Pancreas (tissue), 10 donors: ENCODE data around the gene PLXNB1. TPM values are rescaled to one million over a fixed set of nuclear protein-coding genes. Genes with fewer than 3 reads are reported as not detected.

Experiments
- ATAC-seq, 4 donors: fragments of 200-7000 bp; cut with Tn5 transposase; one replicate each; pipeline versions ENCODE4 v1.8.0 to v1.9.1; 2020; ENCODE audit warnings: mild to moderate bottlenecking in 4 of 4, moderate library complexity in 4 of 4
- DNase-seq, 6 donors: peaks; one replicate each; pipeline ENCODE4 v3.0.0-alpha.2; 2020
- FAIRE-seq: peaks from 2 replicates; lab custom pipeline; 2012; peaks lifted over from hg19 to GRCh38; lab: Jason Lieb, UNC
- H3K27ac ChIP-seq, 4 donors: fragments of 200-600 bp; sonication (generic); 1 replicate in 3 of 4; 2 replicates in 1 of 4; pipeline versions ENCODE4 v1.5.0 to v1.8.0; 2020
- H3K27me3 ChIP-seq, 4 donors: fragments of 200-600 bp; one replicate each; pipeline ENCODE4 v1.8.0; 2021
- H3K36me3 ChIP-seq, 3 donors: fragments of 200-600 bp; sonication (generic) in 1 of 3; one replicate each; pipeline versions ENCODE4 v1.5.0 to v1.8.0; 2020 to 2021
- H3K4me1 ChIP-seq, 3 donors: fragments of 200-600 bp; one replicate each; pipeline ENCODE4 v1.8.0; 2021
- H3K4me3 ChIP-seq, 4 donors: fragments of 200-600 bp; sonication (generic) in 2 of 4; one replicate each; pipeline versions ENCODE4 v1.5.0 to v1.8.0; 2020 to 2021
- H3K9me3 ChIP-seq, 4 donors: fragments of 200-600 bp; one replicate each; pipeline ENCODE4 v1.8.0; 2021
- WGBS, 2 donors: extraction: QIAGEN DNeasy Blood & Tissue Kit; methylation state at CpG; one replicate each; pipeline ENCODE4 v1.1.7; 2013; 5-methylcytosine and 5-hydroxymethylcytosine counted together
- intact Hi-C, 3 donors: fragments of 100-400 bp; cut with DNase I; formaldehyde crosslinking; loops; one replicate each; pipeline versions ENCODE4 v1.11.1 to v1.14.2; 2022
- polyA plus RNA-seq, 2 donors: library from polyadenylated mRNA; stranded (reverse); fragments of 200-250 nt; gene quantifications; one replicate each; pipeline ENCODE4 v1.2.3, GENCODE V29; 2013
- total RNA-seq, 6 donors: library from RNA; stranded (reverse); fragmentation: NEBNext Ultra II Directional in 4 of 6; extraction: Animal tissue kit (Norgen Biotek cat#: 25700) in 4 of 6; gene quantifications; one replicate each; pipeline versions ENCODE4 v1.2.1 to v1.2.4, GENCODE V29; 2021 to 2023
- TF ChIP-seq, protein P1 (sequence below), 4 donors: fragments of 200-600 bp; sonication (generic) in 3 of 4; IDR thresholded peaks; one replicate each; pipeline versions ENCODE4 v1.5.0 to v1.8.0; 2021; ENCODE audit warnings: antibody characterized with exemption in 4 of 4
- donor health status: healthy with polysubstance abuse.
- donor health status: DM: no; HTN: no; CAD: no; lungs with moderate emphysema.
- donor health status: DM: no; HTN: no; CAD: no.
- donor health status: control.
- donor health status: control.
- donor health status: Bipolar disorder and iron deficiency.
- donor health status: DM: yes; HTN: yes; CAD: no.
- donor health status: DM: no; HTN: no; CAD: no.
- donor health status: DM: no; HTN: no; CAD: no.
- donor health status: DM: yes; HTN: yes; CAD: no.

The PLXNB1 gene
- total and polyA plus RNA-seq, 8 donors: 47.8 to 372 (median 74.3) TPM

DNA sequence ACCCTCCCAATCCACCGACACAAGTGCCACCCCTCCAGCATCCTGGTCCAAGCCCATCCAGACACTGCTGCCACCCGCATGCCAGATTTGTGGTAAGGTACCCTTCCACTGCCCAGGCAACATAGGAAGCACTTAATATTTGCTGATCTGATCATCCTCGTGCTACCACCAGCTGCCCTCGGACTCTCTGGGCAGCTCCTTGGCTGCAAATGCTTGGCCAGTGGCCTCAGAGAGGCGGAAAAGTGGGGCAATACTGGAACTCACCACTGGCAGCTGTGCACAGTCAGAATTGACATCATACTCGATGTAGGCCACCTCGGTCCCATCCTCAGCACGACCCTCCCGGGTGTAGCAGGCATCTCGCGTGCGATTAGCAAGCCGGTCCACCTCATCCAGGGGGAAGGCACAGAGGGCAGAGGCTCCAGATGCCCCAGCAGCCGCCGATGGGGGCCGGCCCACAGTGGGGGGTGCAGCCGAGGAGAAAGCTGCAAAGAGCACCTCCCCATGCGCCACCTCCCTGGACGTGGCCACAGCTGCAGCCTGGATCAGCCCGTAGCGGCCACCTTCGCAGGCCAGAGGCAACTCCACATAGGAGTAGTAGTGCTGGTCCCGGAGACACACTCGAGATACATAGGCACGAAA is 6.5 kb downstream of the PLXNB1 start:
- no peak for DNase-seq
- ATAC-seq: no peak
- H3K9me3 ChIP-seq: no peaks in the 10 kb centered on the region
- WGBS, 2 donors: 85 to 86% methylated on average over 25 of the region's 25 CpGs
- FAIRE-seq: no peak
- intact Hi-C loops: no loop called here
- H3K27ac ChIP-seq: no peak overlapping the region
- no peak overlapping the region for H3K4me3 ChIP-seq
- TF ChIP-seq, protein P1, sequence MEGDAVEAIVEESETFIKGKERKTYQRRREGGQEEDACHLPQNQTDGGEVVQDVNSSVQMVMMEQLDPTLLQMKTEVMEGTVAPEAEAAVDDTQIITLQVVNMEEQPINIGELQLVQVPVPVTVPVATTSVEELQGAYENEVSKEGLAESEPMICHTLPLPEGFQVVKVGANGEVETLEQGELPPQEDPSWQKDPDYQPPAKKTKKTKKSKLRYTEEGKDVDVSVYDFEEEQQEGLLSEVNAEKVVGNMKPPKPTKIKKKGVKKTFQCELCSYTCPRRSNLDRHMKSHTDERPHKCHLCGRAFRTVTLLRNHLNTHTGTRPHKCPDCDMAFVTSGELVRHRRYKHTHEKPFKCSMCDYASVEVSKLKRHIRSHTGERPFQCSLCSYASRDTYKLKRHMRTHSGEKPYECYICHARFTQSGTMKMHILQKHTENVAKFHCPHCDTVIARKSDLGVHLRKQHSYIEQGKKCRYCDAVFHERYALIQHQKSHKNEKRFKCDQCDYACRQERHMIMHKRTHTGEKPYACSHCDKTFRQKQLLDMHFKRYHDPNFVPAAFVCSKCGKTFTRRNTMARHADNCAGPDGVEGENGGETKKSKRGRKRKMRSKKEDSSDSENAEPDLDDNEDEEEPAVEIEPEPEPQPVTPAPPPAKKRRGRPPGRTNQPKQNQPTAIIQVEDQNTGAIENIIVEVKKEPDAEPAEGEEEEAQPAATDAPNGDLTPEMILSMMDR (IDR thresholded peaks at IDR 0.05): no peak
- H3K27me3 ChIP-seq: no peaks in the 10 kb centered on the region
- peaks cover 0 to 12% (median 3%) of the 10 kb centered on the region in 3 donors for H3K4me1 ChIP-seq
- H3K36me3 ChIP-seq: peaks cover 0 to 12% (median 8%) of the 10 kb centered on the region in 3 donors

DNA sequence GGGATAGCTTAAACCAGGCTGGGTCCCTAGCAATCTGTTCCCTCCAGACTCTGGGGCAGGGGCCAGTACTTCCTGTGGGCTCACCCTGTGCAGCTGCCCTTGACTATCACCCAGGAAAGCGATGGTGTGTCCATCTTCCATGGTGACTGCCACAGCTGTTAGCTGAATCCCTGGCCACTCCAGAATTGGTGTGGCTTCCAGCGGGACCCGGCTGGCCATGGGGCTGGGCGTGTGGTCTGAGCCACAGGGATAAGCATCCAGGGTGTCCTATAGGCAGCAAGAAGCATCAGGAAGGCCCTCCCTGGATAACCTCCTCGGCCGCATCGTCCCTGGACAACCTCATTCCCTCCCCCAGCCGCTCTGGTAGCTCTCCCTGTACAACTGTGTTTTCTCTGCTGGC is 7.2 kb downstream of the PLXNB1 start:
- Histone ChIP-seq H3K4me1 (peaks cover 0 to 5% (median 2%) of the 10 kb centered on the region in 3 donors), H3K27ac (no peak overlapping the region), H3K36me3 (peaks cover 0 to 14% (median 12%) of the 10 kb centered on the region in 3 donors), H3K4me3 (no peak overlapping the region), H3K27me3 (no peaks in the 10 kb centered on the region), H3K9me3 (no peaks in the 10 kb centered on the region)
- no peak for FAIRE-seq
- no peak for DNase-seq
- intact Hi-C loops: no loop called here
- WGBS, 2 donors: 86 to 90% methylated on average over 8 of the region's 8 CpGs
- no peak for ATAC-seq
- TF ChIP-seq, protein P1 (IDR thresholded peaks at IDR 0.05): no peak

DNA sequence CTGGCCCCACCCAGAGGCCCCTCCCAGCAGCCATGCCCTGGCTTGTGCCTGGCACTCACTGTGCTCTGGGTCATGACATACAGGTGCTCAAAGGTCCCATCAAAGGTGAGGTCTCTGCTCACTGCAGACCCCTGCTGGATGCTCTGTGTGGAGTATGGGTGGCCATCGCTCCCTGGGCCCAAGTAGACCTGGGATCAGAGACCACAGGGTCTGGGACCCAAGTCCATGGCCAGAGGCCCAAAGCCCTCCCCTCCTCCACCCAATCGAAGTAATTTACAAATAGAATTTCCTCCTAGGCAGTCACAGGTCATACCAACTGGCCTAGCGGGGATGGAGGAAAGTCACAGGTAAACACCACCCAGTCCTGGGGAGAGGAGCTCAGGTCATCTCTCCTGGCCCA is 7.6 kb downstream of the PLXNB1 start:
- ATAC-seq (no peak), FAIRE-seq (no peak), DNase-seq (no peak)
- Histone ChIP-seq H3K9me3 (no peaks in the 10 kb centered on the region), H3K36me3 (peaks cover 0 to 18% (median 16%) of the 10 kb centered on the region in 3 donors), H3K27me3 (no peaks in the 10 kb centered on the region), H3K4me1 (peaks cover 0 to 4% (median 0%) of the 10 kb centered on the region in 3 donors), H3K27ac (no peak overlapping the region), H3K4me3 (no peak overlapping the region)
- intact Hi-C loops: no loop called here
- TF ChIP-seq, protein P1 (IDR thresholded peaks at IDR 0.05): no peak
- WGBS, 2 donors: 65 to 74% methylated on average over 3 of the region's 3 CpGs

DNA sequence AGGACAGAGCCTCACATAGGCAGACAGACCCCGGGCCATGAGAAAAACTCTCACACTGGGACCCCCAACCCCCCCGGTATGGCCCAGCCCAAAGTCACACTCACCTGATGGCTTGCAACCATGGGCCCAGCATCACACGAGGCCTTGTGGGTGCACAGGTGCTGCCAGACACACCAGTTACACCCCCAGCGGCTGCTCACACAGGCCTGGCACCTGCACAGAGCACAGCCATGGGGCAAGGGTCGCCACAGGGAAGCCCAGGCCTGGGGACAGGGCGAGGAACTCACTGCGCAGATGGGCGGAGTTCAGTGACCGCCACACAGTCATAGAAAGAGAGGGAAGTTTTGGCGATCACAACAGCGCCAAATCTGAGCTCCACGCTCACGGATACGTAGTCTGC is 9.3 kb downstream of the PLXNB1 start:
- DNase-seq (no peak), FAIRE-seq (no peak)

More for the DNA sequence above, 9.3 kb downstream of the PLXNB1 start:
- no peak overlapping the region for H3K27ac ChIP-seq
- intact Hi-C loops: no loop called here
- no peak for ATAC-seq
- no peaks in the 10 kb centered on the region for H3K27me3 ChIP-seq
- TF ChIP-seq, protein P1 (IDR thresholded peaks at IDR 0.05): no peak
- H3K4me1 ChIP-seq: no peaks in the 10 kb centered on the region
- H3K4me3 ChIP-seq: no peak overlapping the region
- H3K36me3 ChIP-seq: peaks cover 0 to 31% (median 21%) of the 10 kb centered on the region in 3 donors
- no peaks in the 10 kb centered on the region for H3K9me3 ChIP-seq
- 87 to 89% methylated on average over 14 of the region's 14 CpGs for WGBS, 2 donors
